NCI-H69 (cell line): Measurements from ENCODE around the gene PDYN.
"Not testable (repeated sequence)": the region's sequence is repeated elsewhere in the genome, so short reads cannot be mapped to it uniquely, and the experiment has no call there.

Source experiments
- DNase-seq: peaks from one replicate; lab custom pipeline; 2025; lab: John Stamatoyannopoulos, UW

PDYN gene

GRCh38 chr20:1993986-1994385 is at the start of gene PDYN:
TSS of gene PDYN (minus strand) at chr20:1994058. CDS start at chr20:1983084, 10,974 bp downstream.
- DNase-seq, result no peak

- peak; percentile 35 for DNase-seq
These were observed 48.5 kb upstream of the PDYN start for GRCh38 chr20:2042400-2042799.

- no peak for DNase-seq
These were observed 44.3 kb upstream of the PDYN start for GRCh38 chr20:2038161-2038560.

- no peak for DNase-seq
These were observed 43.5 kb upstream of the PDYN start for GRCh38 chr20:2037296-2037914.

- DNase-seq, result not testable (repeated sequence)
These were observed 42.5 kb upstream of the PDYN start for GRCh38 chr20:2036357-2036756.

GRCh38 chr20:2032168-2032567 is 38.3 kb upstream of the PDYN start:
- DNase-seq, result peak; percentile 94

- DNase-seq, result no peak
These were observed 32.7 kb upstream of the PDYN start for GRCh38 chr20:2026514-2026913.

GRCh38 chr20:2026004-2026403 is 32.1 kb upstream of the PDYN start:
- no peak for DNase-seq

- peak; percentile 92 for DNase-seq
These were observed 29.3 kb upstream of the PDYN start for GRCh38 chr20:2023151-2023550.

- DNase-seq, result peak; percentile 99
These were observed 28.3 kb upstream of the PDYN start for GRCh38 chr20:2022163-2022562.

GRCh38 chr20:2010533-2010932 is 16.7 kb upstream of the PDYN start:
- no peak for DNase-seq

- peak; percentile 79 for DNase-seq
These were observed 12.8 kb upstream of the PDYN start for GRCh38 chr20:2006452-2007361.

GRCh38 chr20:2005831-2006426 is 12.1 kb upstream of the PDYN start:
- DNase-seq, result peak; percentile 88

GRCh38 chr20:2005359-2005758 is 11.5 kb upstream of the PDYN start:
- no peak for DNase-seq

GRCh38 chr20:2004171-2004570 is 10.3 kb upstream of the PDYN start:
- no peak for DNase-seq

GRCh38 chr20:2002365-2002764 is 8.5 kb upstream of the PDYN start:
- DNase-seq, result no peak

- no peak for DNase-seq
These were observed 7.3 kb upstream of the PDYN start for GRCh38 chr20:2001119-2001518.

GRCh38 chr20:2000285-2000684 is 6.4 kb upstream of the PDYN start:
- no peak for DNase-seq

- peak; percentile 16 for DNase-seq
These were observed 4.9 kb upstream of the PDYN start for GRCh38 chr20:1998715-1999114.

GRCh38 chr20:1998193-1998520 is 4.3 kb upstream of the PDYN start:
- DNase-seq, result no peak

GRCh38 chr20:1997483-1998192 is 3.8 kb upstream of the PDYN start:
- DNase-seq, result no peak

GRCh38 chr20:1995531-1996310 is 1.9 kb upstream of the PDYN start:
- DNase-seq, result no peak
